PC-3 (cell line): ENCODE measurements around the gene SYCN.

Experiments used
- CTCF ChIP-seq: fragments of 300-600 bp; sonication (generic); conservative IDR thresholded peaks from 2 replicates; pipeline ENCODE4 v1.5.1; 2017; ENCODE audit warnings: antibody characterized with exemption, low read depth, mild to moderate bottlenecking, low read length
- EZH2phosphoT487 ChIP-seq: fragments of 300-600 bp; sonication (generic); IDR thresholded peaks from 2 replicates; pipeline ENCODE4 v1.6.1; 2018; ENCODE audit warnings: mild to moderate bottlenecking, antibody characterized with exemption, low read length, borderline replicate concordance

DNA sequence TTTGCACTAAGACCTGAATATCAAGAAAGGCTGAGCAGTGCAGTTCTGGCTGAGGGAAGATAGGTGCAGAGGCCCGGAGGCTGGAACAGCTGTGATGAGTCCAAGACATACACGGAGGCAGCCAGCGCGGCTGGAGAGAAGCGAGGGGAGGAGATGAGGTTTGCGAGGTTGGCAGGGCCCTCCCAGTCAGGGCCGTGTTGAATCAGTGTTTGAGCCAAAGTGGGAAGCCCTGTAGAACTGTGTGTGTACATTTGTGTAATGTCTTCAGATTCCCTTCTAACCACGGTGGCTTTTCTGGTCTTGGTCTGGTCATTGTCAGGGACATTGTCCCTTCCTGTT is 43.6 kb downstream of the SYCN start:
- TF ChIP-seq CTCF (no peak), EZH2phosphoT487 (no peak)
